Measurements from ENCODE around the gene SLC38A3.

The SLC38A3 gene

GRCh38 chr3:50164481-50164880 is 40.6 kb upstream of the SLC38A3 start:
- DNase-seq (ENCODE audit: extremely low read depth, insufficient read length), result no peak
- no peaks in the 10 kb centered on the region for H3K36me3 ChIP-seq (ENCODE audit: control insufficient read depth, insufficient read depth, low read length)
- no peaks in the 10 kb centered on the region; the same call in none of the 2 replicates for H3K27me3 ChIP-seq (replicated peaks; ENCODE audit: control insufficient read depth, insufficient read depth, low read length)
- H3K4me3 ChIP-seq (replicated peaks; ENCODE audit: low read depth, low read length), result no peak overlapping the region
- no peak for TF ChIP-seq CTCF (IDR thresholded peaks at IDR 0.05; ENCODE audit: insufficient read depth, low read length, poor library complexity, severe bottlenecking)

GRCh38 chr3:50164984-50165909 is 39.8 kb upstream of the SLC38A3 start:
- H3K27me3 ChIP-seq (replicated peaks; ENCODE audit: control insufficient read depth, insufficient read depth, low read length), result no peaks in the 10 kb centered on the region; the same call in none of the 2 replicates
- no peaks in the 10 kb centered on the region for H3K36me3 ChIP-seq (ENCODE audit: control insufficient read depth, insufficient read depth, low read length)
- H3K4me3 ChIP-seq (replicated peaks; ENCODE audit: low read depth, low read length), result no peak overlapping the region
- no peak for TF ChIP-seq CTCF (IDR thresholded peaks at IDR 0.05; ENCODE audit: insufficient read depth, low read length, poor library complexity, severe bottlenecking)
- DNase-seq (ENCODE audit: extremely low read depth, insufficient read length), result no peak

GRCh38 chr3:50165910-50166538 is 39.0 kb upstream of the SLC38A3 start:
- DNase-seq (ENCODE audit: extremely low read depth, insufficient read length), result no peak
- Histone ChIP-seq H3K36me3 (ENCODE audit: control insufficient read depth, insufficient read depth, low read length) (no peaks in the 10 kb centered on the region), H3K4me3 (replicated peaks; ENCODE audit: low read depth, low read length) (no peak overlapping the region), H3K27me3 (replicated peaks; ENCODE audit: control insufficient read depth, insufficient read depth, low read length) (no peaks in the 10 kb centered on the region; the same call in none of the 2 replicates)
- no peak for TF ChIP-seq CTCF (IDR thresholded peaks at IDR 0.05; ENCODE audit: insufficient read depth, low read length, poor library complexity, severe bottlenecking)

- Histone ChIP-seq H3K36me3 (ENCODE audit: control insufficient read depth, insufficient read depth, low read length) (no peaks in the 10 kb centered on the region), H3K4me3 (replicated peaks; ENCODE audit: low read depth, low read length) (no peak overlapping the region), H3K27me3 (replicated peaks; ENCODE audit: control insufficient read depth, insufficient read depth, low read length) (no peaks in the 10 kb centered on the region; the same call in 1 of the 2 replicates)
- TF ChIP-seq CTCF (IDR thresholded peaks at IDR 0.05; ENCODE audit: insufficient read depth, low read length, poor library complexity, severe bottlenecking), result no peak
- DNase-seq (ENCODE audit: extremely low read depth, insufficient read length), result no peak
These were observed 38.5 kb upstream of the SLC38A3 start for GRCh38 chr3:50166620-50167019.

GRCh38 chr3:50167069-50167840 is 37.8 kb upstream of the SLC38A3 start:
- H3K36me3 ChIP-seq (ENCODE audit: control insufficient read depth, insufficient read depth, low read length), result no peaks in the 10 kb centered on the region
- DNase-seq (ENCODE audit: extremely low read depth, insufficient read length), result no peak
- H3K27me3 ChIP-seq (replicated peaks; ENCODE audit: control insufficient read depth, insufficient read depth, low read length), result no peaks in the 10 kb centered on the region; the same call in 1 of the 2 replicates
- no peak for TF ChIP-seq CTCF (IDR thresholded peaks at IDR 0.05; ENCODE audit: insufficient read depth, low read length, poor library complexity, severe bottlenecking)
- H3K4me3 ChIP-seq (replicated peaks; ENCODE audit: low read depth, low read length), result no peak overlapping the region

Measured in GM06990 (cell line).